Head of caudate nucleus (tissue), 42 donors: Measurements from ENCODE around the gene COPS2.

Source experiments
- DNase-seq, 42 donors: peaks; one replicate each; pipeline versions ENCODE4 v3.0.0 to v3.0.0-alpha.2; 2020 to 2021; ENCODE audit warnings: mixed read lengths in 7 of 42
- intact Hi-C: fragments of 100-400 bp; cut with DNase I; formaldehyde crosslinking; loops from one replicate; pipeline ENCODE4 v1.15.0; 2022

The COPS2 gene

DNA sequence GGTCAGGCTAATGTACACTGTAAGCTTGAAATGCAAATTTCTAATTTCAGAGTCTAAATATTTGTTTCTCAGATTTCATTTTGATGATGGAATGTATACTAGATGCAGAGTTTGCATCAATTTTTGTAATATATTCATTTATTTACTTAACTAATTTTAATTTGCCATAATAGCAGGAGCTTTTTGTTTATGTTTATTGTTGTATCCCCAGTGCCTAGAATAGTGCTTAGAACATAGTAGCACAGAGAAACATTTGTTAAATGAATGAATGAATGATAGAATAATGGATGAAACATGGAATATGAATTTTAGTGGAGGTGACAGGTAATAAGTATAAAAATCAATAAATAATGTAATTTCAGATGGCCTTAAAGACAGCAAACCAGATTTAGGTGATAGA, 9.5 kb upstream of the COPS2 start:
- no peak for DNase-seq
- intact Hi-C loops, result no loop called here

- intact Hi-C loops, result no loop called here
- DNase-seq, result no peak
These were observed 8.3 kb upstream of the COPS2 start for GRCh38 chr15:49163678-49164077.

- intact Hi-C loops, result loop anchor here (5.0 kb wide), 1 partner anchor 109 kb away; the partner anchor contains the start of gene SECISBP2L
- DNase-seq, result peak in 19 of 42 donors; percentile 10 to 57 (median 32)
These were observed 632 bp upstream of the COPS2 start for GRCh38 chr15:49155834-49156627.

DNA sequence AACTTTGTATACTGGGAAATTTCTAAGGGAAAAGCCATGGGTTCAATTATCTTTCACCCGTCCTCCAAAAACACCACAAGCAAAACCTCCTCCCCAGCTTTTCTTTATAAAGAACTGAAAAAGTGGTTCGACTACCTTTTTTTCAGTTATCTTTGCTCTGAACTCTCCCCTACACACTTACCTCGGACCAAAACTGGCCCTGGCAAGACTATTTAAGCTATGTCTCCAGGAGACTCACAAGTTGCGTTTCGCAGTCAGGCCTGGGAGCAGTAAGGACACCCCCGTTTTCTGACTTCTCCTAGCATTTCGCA, 645 bp downstream of the COPS2 start:
- intact Hi-C loops, result loop anchor here (5.0 kb wide), 2 partner anchors 107 to 277 kb away; partner anchors contain the start of genes EID1 and SECISBP2L
- no peak for DNase-seq

DNA sequence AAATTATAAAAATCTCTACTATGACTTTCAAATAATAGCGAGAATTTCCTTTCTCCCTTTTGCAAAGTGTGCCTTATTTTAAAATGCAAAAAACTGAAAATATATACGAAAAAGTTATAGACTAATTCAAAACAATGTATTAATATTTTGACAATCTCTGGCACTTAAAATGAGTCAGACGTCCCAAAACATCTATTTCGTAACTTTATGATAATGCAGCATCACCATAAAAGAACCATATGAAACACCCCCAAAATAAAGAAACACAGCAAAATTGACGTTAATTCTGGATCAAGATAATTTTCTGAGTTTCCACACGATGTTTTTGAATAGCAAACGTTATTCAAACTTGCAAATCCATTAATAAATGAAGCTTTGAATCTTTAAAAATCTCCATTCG, 1.0 kb downstream of the COPS2 start:
- DNase-seq, result no peak
- intact Hi-C loops, result loop anchor here (5.0 kb wide), 1 partner anchor 277 kb away; the partner anchor contains the start of gene EID1

DNA sequence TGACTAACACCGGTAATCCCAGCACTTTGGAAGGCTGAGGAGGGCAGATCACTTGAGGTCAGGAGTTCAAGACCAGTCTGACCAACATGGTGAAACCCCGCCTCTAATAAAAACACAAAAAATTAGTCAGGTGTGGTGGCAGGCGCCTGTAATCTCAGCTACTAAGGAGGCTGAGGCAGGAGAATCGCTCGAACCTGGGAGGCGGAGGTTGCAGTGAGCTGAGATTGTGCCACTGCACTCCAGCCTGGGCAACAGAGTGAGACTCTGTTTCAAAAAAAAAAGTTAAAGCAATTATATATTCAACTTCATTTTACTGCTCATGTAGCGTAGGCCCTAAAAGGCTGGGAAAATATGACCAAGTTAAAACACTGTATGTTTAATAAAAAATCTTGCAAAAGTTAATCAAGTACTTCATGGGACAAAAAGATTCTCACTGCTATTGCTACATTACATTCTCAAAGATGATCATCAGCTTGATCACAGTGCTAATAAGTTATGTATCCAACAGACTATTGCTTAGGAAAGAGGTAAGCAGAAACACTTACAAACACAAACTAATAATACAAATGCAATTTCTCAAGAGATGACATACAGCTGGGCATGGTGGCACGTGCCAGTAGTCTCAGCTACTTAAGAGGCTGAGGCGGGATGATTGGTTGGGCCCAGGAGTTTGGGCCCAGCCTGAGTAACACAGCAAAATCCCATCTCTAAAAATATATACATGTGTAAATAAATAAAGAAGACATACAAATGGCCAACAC, 2.7 kb downstream of the COPS2 start:
- no peak for DNase-seq
- intact Hi-C loops, result loop anchor here (5.0 kb wide), 1 partner anchor 275 kb away; the partner anchor contains the start of gene EID1

DNA sequence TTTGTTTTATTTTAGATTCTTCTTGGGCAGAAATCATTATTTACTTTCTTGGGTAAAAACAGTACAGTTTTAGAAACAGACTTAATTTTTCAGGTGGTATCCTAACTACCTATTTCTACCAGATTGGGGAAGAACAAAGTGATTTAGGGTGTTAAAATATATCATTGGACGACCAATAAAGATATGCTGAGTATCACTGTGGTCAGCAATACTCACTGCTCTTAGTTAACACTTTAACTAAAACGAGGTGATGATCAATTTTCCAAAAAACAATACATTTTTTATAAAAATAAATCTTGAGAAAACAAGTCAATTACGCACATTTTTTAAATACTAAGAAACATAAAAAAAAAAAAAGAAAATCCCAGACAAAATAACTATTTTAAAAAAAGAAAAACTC, 3.6 kb downstream of the COPS2 start:
- intact Hi-C loops, result loop anchor here (5.0 kb wide), 1 partner anchor 275 kb away; the partner anchor contains the start of gene EID1
- DNase-seq, result no peak

DNA sequence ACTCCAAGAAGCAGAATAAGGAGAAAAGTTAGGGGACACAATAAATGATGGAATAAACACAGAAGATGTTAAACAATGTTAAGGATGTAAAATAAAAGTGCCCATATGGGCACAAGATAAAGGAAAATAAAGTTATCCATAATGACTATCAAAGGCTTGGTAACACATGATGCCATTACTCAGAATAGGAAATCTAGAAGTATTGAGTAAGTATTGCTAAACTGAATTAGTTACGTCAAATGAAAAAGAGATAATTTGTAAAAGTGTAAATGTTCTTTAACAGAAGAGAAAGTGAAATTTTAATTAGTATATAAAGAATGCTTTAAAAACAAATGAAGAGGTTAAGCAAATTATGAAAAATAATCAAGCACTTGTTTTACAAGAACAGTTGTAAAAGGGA, 6.7 kb downstream of the COPS2 start:
- DNase-seq, result no peak
- intact Hi-C loops, result no loop called here

DNA sequence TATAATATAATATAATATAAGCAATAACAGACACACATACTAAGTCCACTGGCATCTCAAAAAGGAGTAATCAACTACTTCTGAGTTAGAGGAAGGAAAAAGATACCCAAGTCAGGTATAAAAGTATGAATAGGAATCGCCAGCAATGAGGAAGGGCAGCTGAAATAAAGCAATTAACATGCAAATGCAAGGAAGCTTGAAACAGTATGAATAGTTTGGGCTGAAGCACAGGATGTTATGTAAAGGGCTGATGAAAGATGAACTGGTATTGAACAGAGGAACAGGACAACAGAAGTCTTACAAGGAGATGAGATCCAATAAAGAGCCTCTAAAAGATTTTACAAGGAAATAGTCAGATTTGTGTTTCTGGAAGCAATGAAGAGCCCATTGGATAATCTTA, 7.1 kb downstream of the COPS2 start:
- DNase-seq, result no peak
- intact Hi-C loops, result no loop called here

DNA sequence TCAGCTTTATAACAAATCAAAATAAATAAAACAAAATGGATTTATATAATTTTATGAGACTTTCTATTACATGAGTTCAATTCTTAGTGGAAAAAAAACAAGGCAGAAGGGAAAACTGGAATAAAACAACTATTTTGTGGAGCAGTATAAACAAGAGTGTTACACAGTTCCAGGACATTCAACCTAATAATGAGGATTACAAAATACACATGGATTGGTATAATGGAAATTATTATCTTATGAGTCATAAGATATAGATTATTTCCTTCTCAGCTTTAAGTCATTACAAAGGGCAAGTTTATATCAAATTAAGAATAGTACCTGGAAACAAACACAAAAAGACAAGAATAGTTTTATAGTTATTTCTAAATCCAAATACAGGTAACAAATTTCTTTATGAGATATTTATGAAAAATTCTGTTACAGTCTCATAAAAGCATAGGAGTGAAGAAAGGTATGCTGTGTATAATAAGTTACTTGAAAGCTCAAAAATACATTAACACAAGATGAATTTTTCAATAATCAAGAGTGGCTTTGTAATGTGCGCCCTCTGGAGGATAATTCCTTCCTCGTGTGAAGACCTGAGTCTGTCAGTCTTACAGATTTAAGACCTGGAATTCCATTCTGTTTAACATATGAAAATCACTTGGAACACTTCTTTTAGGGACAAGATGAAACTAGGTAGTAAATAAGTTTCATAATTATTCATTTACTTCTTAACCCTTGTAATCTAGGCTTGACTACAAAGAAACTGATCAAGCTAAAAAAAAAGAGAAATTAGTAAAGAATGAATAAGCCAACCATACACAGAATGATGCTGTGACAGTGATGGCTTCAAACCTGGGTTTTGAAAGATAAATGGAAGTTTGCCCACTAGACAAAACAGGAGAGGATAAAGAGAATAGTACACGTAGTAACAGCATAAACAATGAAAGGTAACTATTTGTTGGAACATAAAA, 9.5 kb downstream of the COPS2 start:
- intact Hi-C loops, result loop anchor here (2.0 kb wide), 1 partner anchor 283 kb away; no protein-coding TSS in a partner anchor
- peak in 30 of 42 donors; percentile 12 to 85 (median 61) for DNase-seq

GRCh38 chr15:49137861-49138260, 17.5 kb downstream of the COPS2 start:
- intact Hi-C loops, result no loop called here
- no peak for DNase-seq

DNA sequence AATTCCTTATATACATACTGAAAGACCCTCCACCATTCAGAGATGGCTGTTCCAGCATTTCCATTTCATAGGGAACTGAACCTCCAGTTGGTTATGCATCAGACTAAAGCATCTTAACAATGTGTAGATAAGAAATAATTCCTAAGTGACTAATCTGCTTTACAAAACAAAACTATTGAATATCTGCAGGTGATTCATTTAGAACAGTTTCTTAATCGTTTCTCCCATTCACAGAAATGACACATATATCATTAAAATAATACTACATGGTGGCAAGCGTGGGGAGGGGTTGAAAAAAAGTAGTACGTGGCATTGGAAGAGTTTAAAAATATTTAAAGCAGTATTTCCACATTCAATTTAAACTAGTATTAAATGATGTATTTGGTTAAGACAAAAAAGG, 19.5 kb downstream of the COPS2 start:
- intact Hi-C loops, result no loop called here

DNA sequence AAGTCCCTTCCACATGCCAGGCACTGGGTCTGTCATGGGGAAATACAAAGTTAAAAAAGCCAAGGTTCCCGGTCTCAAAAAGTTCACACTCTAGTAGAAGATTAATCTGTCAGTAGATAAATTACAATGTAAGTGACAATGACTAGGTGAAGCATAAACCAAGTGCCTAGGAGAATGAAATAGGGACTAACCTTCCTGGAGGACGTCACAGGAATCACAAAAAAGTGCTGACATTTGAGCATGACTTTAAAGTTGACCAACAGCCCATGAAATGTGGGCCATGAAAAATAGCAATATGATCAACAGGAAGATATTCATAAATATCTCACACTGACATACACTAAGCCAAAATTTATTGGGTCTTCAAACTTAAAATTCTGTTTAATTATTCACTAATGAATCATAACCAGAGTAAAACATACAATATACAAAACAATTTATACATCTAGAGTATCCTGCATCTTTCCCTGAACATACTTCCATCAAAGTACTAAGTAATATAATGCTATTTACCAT, 20.0 kb downstream of the COPS2 start:
- intact Hi-C loops, result no loop called here

More for the DNA sequence above, 19.5 kb downstream of the COPS2 start:
- DNase-seq, result no peak

GRCh38 chr15:49134683-49135341, 20.6 kb downstream of the COPS2 start:
- no peak for DNase-seq
- intact Hi-C loops, result no loop called here

More for the DNA sequence above, 20.0 kb downstream of the COPS2 start:
- no peak for DNase-seq

DNA sequence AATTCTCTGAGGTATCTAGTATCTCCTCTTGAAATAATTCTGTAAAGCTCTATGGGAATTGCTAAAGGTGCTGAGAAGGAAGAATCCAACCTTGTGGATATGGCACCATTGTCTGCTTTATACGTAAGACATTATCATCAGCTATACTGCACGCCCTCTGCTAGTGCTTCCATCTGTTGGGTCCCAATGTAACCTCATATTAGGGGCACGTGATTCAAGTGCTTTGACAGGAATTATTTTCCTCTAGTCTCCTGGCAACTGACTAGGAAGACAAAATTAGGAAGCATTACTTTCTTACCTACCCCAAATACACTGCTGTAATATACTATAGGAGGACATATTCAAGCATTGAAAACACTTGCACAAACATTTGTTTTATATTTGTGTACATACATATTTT, 24.0 kb downstream of the COPS2 start:
- intact Hi-C loops, result no loop called here

DNA sequence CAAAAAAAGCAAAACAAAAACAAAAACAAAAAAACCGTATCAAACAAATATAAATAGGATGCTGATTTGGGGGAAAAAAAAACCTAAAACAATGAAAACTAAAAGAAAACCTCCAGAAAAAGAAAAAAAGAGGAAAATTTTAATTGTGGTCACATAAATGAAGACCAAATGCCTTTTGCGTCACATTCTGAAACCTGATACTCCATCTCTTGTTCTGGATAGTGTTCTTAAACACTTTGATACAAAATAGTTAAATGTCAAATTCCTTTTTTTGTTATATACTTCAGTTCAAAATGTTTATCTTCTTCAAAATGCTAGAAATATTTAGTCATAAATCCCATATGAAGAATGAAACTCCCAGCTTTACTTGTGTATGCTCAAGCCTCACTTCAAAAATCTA, 31.0 kb downstream of the COPS2 start:
- no peak for DNase-seq
- intact Hi-C loops, result no loop called here

More for the DNA sequence above, 24.0 kb downstream of the COPS2 start:
- no peak for DNase-seq

GRCh38 chr15:49122541-49123062, 32.8 kb downstream of the COPS2 start:
- DNase-seq, result no peak
- intact Hi-C loops, result no loop called here

GRCh38 chr15:49121901-49122300, 33.5 kb downstream of the COPS2 start:
- DNase-seq, result no peak
- intact Hi-C loops, result no loop called here
